HepG2 (cell line): Measurements from ENCODE around the gene EIF4G2. TPM values are rescaled to one million over a fixed set of nuclear protein-coding genes. Genes with fewer than 3 reads are reported as not detected.

Experiments used
- EHMT2 ChIP-seq: fragments of 200-600 bp; sonication (generic); IDR thresholded peaks from 2 replicates; pipeline ENCODE4 v1.7.0; 2017; ENCODE audit warnings: antibody characterized with exemption, low read depth, low read length, borderline replicate concordance
- ETV6 ChIP-seq: sonication (generic); formaldehyde crosslinking; conservative IDR thresholded peaks from 2 replicates; pipeline ENCODE4 v1.4.0; 2020; ENCODE audit warnings: missing genetic modification reagents
- GZF1 ChIP-seq: sonication (generic); formaldehyde crosslinking; IDR thresholded peaks from 2 replicates; pipeline ENCODE4 v1.5.1; 2020; ENCODE audit warnings: mild to moderate bottlenecking, missing genetic modification reagents
- HNRNPH1 ChIP-seq: fragments of 200-400 bp; formaldehyde crosslinking; optimal IDR thresholded peaks from 2 replicates; pipeline ENCODE3; 2017; ENCODE audit warnings: mild to moderate bottlenecking, low read depth, low read length
- KLF12 ChIP-seq: sonication (generic); formaldehyde crosslinking; IDR thresholded peaks from 2 replicates; pipeline ENCODE4 v1.4.0; 2020; ENCODE audit warnings: missing genetic modification reagents, borderline replicate concordance
- ZEB1 ChIP-seq: IDR thresholded peaks from 2 replicates; pipeline ENCODE4 v1.6.1; 2012; ENCODE audit warnings: mild to moderate bottlenecking, low read depth, inconsistent platforms; ENCODE audit not compliant: insufficient replicate concordance
- ZNF274 ChIP-seq: sonication (generic); formaldehyde crosslinking; IDR thresholded peaks from 2 replicates; pipeline ENCODE4 v1.5.1; 2020; ENCODE audit warnings: mild to moderate bottlenecking, missing genetic modification reagents
- ZNF282 ChIP-seq: fragments of 450-650 bp; IDR thresholded peaks from 2 replicates; pipeline ENCODE4 v1.6.1; 2018; ENCODE audit not compliant: partially characterized antibody
- polyA plus RNA-seq, 8 experiments: library from polyadenylated mRNA; depleted of rRNA in 3 of 8; stranded (reverse) in 7 of 8; unstranded in 1 of 8; fragments of >200 nt; fragmentation: Illumina TruSeq in 4 of 8; extraction: Trizol in 4 of 8; gene quantifications; 2 replicates each; pipeline versions ENCODE4 v1.2.1 to v1.2.3, GENCODE V29; 2011 to 2016; ENCODE audit warnings: low read depth in 4 of 8, missing spikeins in 1 of 8, mixed read lengths in 1 of 8; ENCODE audit not compliant: insufficient read depth in 1 of 8
- total RNA-seq, 5 experiments: library from RNA; depleted of rRNA; stranded (reverse); fragments of >200 nt; fragmentation: Illumina TruSeq; extraction: Trizol; gene quantifications; 2 replicates each; pipeline ENCODE4 v1.2.3, GENCODE V29; 2016; ENCODE audit warnings: low read depth in 1 of 5
- TF ChIP-seq, protein P1 (sequence below): sonication (generic); formaldehyde crosslinking; IDR thresholded peaks from 2 replicates; pipeline ENCODE4 v1.4.0; 2020; ENCODE audit warnings: mild to moderate bottlenecking, missing genetic modification reagents
- TF ChIP-seq, protein P2 (sequence below): sonication (generic); formaldehyde crosslinking; IDR thresholded peaks from 2 replicates; pipeline ENCODE4 v1.9.0; 2021; ENCODE audit warnings: missing genetic modification reagents, mild to moderate bottlenecking, borderline replicate concordance
- TF ChIP-seq, protein P3 (sequence below): sonication (generic); formaldehyde crosslinking; IDR thresholded peaks from 2 replicates; pipeline ENCODE4 v1.4.0; 2020; ENCODE audit warnings: low read depth, mild to moderate bottlenecking, missing genetic modification reagents
- TF ChIP-seq, protein P4 (sequence below): sonication (generic); formaldehyde crosslinking; IDR thresholded peaks from 2 replicates; pipeline ENCODE4 v1.4.0; 2020; ENCODE audit warnings: low read depth, mild to moderate bottlenecking, missing genetic modification reagents
- TF ChIP-seq, protein P5 (sequence below): sonication (generic); formaldehyde crosslinking; IDR thresholded peaks from 2 replicates; pipeline ENCODE4 v1.4.0; 2020; ENCODE audit warnings: mild to moderate bottlenecking, missing genetic modification reagents, borderline replicate concordance
- TF ChIP-seq, protein P6 (sequence below): sonication (generic); formaldehyde crosslinking; IDR thresholded peaks from 2 replicates; pipeline ENCODE4 v1.5.0; 2020; ENCODE audit warnings: mild to moderate bottlenecking, missing genetic modification reagents

The EIF4G2 gene
- total and polyA plus RNA-seq, 2 of the 13 experiments (the other 11 are each of a cell fraction or from before 2014, with no cell fraction given): 362 to 546 TPM

DNA sequence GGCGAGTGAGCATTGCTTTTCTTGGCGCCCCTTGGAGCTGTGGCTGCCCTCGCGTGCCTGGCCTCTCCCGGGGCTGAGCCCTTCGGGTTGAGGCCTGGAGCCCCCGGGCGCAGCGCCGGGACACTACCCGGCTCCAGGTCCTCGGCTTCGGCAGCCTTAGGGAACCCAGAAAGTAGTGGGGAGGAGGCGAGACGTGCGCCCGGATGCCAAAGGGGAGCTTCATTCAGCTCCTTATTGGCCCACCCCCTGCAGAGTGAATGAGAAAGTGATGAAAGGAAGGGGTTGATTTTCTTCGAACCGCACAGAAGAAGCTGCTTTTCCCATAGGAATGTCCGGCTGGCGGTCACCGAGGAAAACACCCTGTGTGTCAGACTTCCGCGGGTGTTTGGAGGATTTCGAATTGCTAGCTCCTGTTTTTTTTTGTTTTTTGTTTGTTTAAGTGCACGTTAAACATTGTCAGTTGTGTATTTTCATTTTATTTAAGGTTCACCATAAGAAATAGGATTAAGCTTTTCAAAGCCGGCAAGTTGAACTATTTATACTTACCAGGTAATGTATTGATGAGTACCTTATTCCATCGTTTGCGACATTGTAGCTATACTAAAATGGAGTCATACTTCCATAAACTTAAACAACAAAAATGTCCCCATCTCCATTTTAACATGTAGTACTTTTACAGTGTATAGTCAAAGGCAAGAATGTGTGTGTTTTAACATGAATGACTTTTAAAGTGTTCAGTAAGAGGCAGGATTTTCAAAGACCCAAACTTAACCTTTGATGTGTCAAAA is 841 bp upstream of the EIF4G2 start (continued):
- TF ChIP-seq, protein P1, sequence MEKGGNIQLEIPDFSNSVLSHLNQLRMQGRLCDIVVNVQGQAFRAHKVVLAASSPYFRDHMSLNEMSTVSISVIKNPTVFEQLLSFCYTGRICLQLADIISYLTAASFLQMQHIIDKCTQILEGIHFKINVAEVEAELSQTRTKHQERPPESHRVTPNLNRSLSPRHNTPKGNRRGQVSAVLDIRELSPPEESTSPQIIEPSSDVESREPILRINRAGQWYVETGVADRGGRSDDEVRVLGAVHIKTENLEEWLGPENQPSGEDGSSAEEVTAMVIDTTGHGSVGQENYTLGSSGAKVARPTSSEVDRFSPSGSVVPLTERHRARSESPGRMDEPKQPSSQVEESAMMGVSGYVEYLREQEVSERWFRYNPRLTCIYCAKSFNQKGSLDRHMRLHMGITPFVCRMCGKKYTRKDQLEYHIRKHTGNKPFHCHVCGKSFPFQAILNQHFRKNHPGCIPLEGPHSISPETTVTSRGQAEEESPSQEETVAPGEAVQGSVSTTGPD (CRISPR knock-in tag): no peak
- TF ChIP-seq KLF12 (CRISPR knock-in tag): no peak
- TF ChIP-seq, protein P2, sequence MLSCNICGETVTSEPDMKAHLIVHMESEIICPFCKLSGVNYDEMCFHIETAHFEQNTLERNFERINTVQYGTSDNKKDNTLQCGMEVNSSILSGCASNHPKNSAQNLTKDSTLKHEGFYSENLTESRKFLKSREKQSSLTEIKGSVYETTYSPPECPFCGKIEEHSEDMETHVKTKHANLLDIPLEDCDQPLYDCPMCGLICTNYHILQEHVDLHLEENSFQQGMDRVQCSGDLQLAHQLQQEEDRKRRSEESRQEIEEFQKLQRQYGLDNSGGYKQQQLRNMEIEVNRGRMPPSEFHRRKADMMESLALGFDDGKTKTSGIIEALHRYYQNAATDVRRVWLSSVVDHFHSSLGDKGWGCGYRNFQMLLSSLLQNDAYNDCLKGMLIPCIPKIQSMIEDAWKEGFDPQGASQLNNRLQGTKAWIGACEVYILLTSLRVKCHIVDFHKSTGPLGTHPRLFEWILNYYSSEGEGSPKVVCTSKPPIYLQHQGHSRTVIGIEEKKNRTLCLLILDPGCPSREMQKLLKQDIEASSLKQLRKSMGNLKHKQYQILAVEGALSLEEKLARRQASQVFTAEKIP (CRISPR knock-in tag): no peak
- TF ChIP-seq, protein P3, sequence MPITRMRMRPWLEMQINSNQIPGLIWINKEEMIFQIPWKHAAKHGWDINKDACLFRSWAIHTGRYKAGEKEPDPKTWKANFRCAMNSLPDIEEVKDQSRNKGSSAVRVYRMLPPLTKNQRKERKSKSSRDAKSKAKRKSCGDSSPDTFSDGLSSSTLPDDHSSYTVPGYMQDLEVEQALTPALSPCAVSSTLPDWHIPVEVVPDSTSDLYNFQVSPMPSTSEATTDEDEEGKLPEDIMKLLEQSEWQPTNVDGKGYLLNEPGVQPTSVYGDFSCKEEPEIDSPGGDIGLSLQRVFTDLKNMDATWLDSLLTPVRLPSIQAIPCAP (CRISPR knock-in tag): no peak
- TF ChIP-seq EHMT2: no peak
- TF ChIP-seq, protein P4, sequence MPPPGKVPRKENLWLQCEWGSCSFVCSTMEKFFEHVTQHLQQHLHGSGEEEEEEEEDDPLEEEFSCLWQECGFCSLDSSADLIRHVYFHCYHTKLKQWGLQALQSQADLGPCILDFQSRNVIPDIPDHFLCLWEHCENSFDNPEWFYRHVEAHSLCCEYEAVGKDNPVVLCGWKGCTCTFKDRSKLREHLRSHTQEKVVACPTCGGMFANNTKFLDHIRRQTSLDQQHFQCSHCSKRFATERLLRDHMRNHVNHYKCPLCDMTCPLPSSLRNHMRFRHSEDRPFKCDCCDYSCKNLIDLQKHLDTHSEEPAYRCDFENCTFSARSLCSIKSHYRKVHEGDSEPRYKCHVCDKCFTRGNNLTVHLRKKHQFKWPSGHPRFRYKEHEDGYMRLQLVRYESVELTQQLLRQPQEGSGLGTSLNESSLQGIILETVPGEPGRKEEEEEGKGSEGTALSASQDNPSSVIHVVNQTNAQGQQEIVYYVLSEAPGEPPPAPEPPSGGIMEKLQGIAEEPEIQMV: no peak
- no peak for TF ChIP-seq ZEB1
- TF ChIP-seq, protein P5, sequence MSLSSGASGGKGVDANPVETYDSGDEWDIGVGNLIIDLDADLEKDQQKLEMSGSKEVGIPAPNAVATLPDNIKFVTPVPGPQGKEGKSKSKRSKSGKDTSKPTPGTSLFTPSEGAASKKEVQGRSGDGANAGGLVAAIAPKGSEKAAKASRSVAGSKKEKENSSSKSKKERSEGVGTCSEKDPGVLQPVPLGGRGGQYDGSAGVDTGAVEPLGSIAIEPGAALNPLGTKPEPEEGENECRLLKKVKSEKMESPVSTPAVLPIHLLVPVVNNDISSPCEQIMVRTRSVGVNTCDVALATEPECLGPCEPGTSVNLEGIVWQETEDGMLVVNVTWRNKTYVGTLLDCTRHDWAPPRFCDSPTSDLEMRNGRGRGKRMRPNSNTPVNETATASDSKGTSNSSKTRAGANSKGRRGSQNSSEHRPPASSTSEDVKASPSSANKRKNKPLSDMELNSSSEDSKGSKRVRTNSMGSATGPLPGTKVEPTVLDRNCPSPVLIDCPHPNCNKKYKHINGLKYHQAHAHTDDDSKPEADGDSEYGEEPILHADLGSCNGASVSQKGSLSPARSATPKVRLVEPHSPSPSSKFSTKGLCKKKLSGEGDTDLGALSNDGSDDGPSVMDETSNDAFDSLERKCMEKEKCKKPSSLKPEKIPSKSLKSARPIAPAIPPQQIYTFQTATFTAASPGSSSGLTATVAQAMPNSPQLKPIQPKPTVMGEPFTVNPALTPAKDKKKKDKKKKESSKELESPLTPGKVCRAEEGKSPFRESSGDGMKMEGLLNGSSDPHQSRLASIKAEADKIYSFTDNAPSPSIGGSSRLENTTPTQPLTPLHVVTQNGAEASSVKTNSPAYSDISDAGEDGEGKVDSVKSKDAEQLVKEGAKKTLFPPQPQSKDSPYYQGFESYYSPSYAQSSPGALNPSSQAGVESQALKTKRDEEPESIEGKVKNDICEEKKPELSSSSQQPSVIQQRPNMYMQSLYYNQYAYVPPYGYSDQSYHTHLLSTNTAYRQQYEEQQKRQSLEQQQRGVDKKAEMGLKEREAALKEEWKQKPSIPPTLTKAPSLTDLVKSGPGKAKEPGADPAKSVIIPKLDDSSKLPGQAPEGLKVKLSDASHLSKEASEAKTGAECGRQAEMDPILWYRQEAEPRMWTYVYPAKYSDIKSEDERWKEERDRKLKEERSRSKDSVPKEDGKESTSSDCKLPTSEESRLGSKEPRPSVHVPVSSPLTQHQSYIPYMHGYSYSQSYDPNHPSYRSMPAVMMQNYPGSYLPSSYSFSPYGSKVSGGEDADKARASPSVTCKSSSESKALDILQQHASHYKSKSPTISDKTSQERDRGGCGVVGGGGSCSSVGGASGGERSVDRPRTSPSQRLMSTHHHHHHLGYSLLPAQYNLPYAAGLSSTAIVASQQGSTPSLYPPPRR: no peak
- TF ChIP-seq ZNF274 (CRISPR knock-in tag): 0 out of 2 replicates have a peak, but pooled peaks have one; percentile 13
- TF ChIP-seq GZF1: 0 out of 2 replicates have a peak, but pooled peaks have one; percentile 10
- no peak for TF ChIP-seq ZNF282
- TF ChIP-seq HNRNPH1: no peak
- TF ChIP-seq, protein P6, sequence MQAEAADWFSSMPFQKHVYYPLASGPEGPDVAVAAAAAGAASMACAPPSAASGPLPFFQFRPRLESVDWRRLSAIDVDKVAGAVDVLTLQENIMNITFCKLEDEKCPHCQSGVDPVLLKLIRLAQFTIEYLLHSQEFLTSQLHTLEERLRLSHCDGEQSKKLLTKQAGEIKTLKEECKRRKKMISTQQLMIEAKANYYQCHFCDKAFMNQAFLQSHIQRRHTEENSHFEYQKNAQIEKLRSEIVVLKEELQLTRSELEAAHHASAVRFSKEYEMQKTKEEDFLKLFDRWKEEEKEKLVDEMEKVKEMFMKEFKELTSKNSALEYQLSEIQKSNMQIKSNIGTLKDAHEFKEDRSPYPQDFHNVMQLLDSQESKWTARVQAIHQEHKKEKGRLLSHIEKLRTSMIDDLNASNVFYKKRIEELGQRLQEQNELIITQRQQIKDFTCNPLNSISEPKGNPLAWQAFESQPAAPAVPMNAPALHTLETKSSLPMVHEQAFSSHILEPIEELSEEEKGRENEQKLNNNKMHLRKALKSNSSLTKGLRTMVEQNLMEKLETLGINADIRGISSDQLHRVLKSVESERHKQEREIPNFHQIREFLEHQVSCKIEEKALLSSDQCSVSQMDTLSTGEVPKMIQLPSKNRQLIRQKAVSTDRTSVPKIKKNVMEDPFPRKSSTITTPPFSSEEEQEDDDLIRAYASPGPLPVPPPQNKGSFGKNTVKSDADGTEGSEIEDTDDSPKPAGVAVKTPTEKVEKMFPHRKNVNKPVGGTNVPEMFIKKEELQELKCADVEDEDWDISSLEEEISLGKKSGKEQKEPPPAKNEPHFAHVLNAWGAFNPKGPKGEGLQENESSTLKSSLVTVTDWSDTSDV (CRISPR knock-in tag): no peak
- TF ChIP-seq ETV6 (CRISPR knock-in tag): no peak
